ENCODE results near the gene WASHC2A. TPM values are rescaled to one million over a fixed set of nuclear protein-coding genes. Genes with fewer than 3 reads are reported as not detected.
"Not testable (repeated sequence)": the region's sequence is repeated elsewhere in the genome, so short reads cannot be mapped to it uniquely, and the experiment has no call there.

Gene WASHC2A
- total RNA-seq, 3 donors from 2014 or later, result 40.1 to 52.5 (median 41.3) TPM

DNA sequence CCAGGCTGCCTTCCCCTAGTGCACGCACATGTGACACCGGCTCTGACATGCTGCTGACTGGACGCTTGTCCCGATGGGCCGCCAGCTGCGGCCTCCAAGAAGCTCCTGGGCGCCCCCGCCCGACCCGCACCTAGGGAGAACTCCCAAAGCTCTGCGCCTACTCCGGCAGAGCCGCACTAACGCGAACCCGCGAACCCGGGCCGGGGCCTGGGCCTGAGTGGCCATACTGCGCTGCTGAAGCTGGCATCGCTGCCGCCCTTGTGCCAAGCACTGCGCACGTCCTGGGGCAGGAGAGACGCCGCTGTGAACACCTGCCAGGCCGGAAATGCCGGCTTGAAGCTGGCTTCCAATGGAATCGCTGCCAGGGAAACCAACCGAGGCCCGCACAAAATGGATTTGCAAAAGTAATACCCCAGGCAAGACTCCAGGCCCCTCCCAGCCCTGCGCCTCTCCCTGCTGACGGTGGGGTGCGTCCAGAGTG lies 85.1 kb downstream of the WASHC2A start:
- DNase-seq (ENCODE audit: low spot score in 2 of 2), result no peak
- Histone ChIP-seq H3K9me3 (no peaks in the 10 kb centered on the region), H3K36me3 (no peaks in the 10 kb centered on the region), H3K4me1 (no peaks in the 10 kb centered on the region), H3K27ac (no peak overlapping the region), H3K27me3 (no peaks in the 10 kb centered on the region), H3K4me3 (peak overlapping the region in 2 of 3 donors; percentile 20 to 49)
- intact Hi-C loops (cut with DNase I; ENCODE audit: low total_unique reads), result no loop called here
- TF ChIP-seq POLR2AphosphoS5 (IDR thresholded peaks at IDR 0.05) (no peak), POLR2A (IDR thresholded peaks at IDR 0.05) (no peak)
- TF ChIP-seq, protein P1, sequence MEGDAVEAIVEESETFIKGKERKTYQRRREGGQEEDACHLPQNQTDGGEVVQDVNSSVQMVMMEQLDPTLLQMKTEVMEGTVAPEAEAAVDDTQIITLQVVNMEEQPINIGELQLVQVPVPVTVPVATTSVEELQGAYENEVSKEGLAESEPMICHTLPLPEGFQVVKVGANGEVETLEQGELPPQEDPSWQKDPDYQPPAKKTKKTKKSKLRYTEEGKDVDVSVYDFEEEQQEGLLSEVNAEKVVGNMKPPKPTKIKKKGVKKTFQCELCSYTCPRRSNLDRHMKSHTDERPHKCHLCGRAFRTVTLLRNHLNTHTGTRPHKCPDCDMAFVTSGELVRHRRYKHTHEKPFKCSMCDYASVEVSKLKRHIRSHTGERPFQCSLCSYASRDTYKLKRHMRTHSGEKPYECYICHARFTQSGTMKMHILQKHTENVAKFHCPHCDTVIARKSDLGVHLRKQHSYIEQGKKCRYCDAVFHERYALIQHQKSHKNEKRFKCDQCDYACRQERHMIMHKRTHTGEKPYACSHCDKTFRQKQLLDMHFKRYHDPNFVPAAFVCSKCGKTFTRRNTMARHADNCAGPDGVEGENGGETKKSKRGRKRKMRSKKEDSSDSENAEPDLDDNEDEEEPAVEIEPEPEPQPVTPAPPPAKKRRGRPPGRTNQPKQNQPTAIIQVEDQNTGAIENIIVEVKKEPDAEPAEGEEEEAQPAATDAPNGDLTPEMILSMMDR (IDR thresholded peaks at IDR 0.05), result no peak

DNA sequence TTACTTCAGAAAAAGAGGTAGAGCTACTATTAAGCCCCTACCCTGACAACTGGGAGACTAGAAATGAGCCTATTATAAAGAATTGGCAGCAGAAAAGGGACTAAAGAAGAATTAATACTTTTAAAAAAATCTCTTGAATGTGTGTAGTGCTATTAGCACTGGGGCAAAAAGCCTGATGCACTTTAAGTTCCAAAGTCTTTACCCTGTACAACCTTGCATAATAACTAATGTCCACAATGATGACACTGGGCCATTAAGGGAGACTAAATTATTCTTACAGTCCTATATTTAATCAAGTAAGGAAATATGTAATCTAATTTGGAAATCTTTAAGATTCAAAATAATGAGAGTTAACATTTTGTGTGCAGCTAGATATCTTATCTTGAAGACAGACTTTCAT lies 90.1 kb downstream of the WASHC2A start:
- DNase-seq (ENCODE audit: low spot score in 2 of 2); H3K27ac ChIP-seq; H3K9me3 ChIP-seq; H3K4me3 ChIP-seq; H3K4me1 ChIP-seq; H3K36me3 ChIP-seq; H3K27me3 ChIP-seq; intact Hi-C loops (cut with DNase I; ENCODE audit: low total_unique reads): not testable (repeated sequence)

DNA sequence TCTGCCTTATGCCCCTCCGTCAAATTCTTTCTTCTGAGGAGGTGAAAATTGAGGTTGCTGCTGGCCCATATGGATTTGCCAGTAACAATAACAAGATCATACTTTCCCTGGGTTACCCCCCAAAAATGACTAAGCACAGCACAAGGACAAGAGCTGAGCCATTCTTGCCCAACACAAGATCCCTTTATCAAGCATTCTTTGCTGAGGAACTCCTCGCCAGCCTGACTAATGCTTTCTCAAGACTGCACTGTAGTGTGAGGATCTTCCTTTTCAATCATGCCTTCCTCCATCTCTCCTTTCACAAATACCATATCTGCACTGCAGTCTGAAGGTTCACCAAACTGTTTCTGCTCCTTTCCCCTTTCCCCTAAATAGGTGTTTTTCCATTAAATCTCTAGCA lies 92.1 kb downstream of the WASHC2A start:
- intact Hi-C loops (cut with DNase I; ENCODE audit: low total_unique reads); H3K27me3 ChIP-seq; H3K36me3 ChIP-seq; H3K4me3 ChIP-seq; DNase-seq (ENCODE audit: low spot score in 2 of 2); H3K27ac ChIP-seq; H3K9me3 ChIP-seq; H3K4me1 ChIP-seq: not testable (repeated sequence)

DNA sequence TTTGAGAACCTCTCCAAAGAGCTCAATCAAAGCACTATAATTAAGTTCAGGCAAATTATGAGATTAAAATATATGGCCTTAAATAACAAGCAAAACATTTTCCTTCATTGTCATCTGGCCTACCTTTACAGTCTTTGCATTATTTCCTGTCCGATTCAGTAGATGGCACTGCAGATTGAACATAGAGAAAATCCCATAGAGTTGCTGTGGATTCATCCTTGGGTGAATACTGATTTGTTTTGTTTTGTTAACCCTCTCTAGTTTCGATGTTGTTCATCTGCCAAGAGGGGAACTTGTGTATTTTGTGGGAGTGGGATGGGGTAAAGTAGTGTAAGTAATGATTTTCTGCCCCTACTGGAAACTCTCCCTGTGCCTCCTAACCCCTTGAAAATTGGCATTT lies 97.3 kb downstream of the WASHC2A start:
- H3K9me3 ChIP-seq; H3K27ac ChIP-seq; H3K4me3 ChIP-seq; H3K27me3 ChIP-seq; DNase-seq (ENCODE audit: low spot score in 2 of 2); H3K4me1 ChIP-seq; intact Hi-C loops (cut with DNase I; ENCODE audit: low total_unique reads); H3K36me3 ChIP-seq: not testable (repeated sequence)

DNA sequence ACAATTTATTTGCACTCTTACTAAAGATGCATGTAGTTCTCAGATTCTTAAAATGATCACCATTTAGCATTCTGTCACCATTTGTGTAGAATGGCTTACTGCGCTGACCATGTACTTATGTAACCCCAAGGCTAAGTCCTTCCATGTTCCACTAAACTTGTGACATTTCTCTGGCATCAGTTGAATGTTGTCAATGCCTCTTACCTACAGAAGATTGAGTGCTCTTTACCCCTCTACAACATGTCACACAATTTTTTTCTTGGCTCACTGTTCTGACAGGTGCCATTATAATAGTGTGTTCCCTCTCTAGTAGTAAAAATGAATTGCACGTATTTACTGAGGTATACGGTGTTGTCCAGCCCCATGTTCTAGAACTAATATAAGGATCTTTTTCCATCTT lies 100.1 kb downstream of the WASHC2A start:
- H3K4me3 ChIP-seq; DNase-seq (ENCODE audit: low spot score in 2 of 2); intact Hi-C loops (cut with DNase I; ENCODE audit: low total_unique reads); H3K9me3 ChIP-seq; H3K36me3 ChIP-seq; H3K27me3 ChIP-seq; H3K4me1 ChIP-seq; H3K27ac ChIP-seq: not testable (repeated sequence)

DNA sequence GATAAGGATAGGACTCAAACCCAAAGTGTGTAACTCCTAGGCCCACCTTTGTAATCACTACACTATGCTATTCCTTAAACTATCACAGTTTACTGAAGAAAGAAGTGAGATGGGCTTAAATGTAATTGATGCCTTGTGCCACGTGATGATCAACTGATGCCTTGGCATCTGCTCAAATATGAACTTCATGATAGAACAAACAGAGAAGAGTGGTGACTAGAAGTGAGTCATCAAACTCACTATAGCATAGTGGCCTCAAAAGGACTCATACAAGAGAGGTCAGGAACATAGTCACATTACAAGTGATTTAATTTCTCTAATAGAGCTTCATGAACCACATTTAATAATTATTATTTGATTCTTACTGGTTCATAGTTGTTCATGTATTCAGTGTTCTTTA lies 101.8 kb downstream of the WASHC2A start:
- H3K9me3 ChIP-seq; H3K4me3 ChIP-seq; H3K4me1 ChIP-seq; H3K27ac ChIP-seq; H3K36me3 ChIP-seq; intact Hi-C loops (cut with DNase I; ENCODE audit: low total_unique reads); H3K27me3 ChIP-seq; DNase-seq (ENCODE audit: low spot score in 2 of 2): not testable (repeated sequence)

DNA sequence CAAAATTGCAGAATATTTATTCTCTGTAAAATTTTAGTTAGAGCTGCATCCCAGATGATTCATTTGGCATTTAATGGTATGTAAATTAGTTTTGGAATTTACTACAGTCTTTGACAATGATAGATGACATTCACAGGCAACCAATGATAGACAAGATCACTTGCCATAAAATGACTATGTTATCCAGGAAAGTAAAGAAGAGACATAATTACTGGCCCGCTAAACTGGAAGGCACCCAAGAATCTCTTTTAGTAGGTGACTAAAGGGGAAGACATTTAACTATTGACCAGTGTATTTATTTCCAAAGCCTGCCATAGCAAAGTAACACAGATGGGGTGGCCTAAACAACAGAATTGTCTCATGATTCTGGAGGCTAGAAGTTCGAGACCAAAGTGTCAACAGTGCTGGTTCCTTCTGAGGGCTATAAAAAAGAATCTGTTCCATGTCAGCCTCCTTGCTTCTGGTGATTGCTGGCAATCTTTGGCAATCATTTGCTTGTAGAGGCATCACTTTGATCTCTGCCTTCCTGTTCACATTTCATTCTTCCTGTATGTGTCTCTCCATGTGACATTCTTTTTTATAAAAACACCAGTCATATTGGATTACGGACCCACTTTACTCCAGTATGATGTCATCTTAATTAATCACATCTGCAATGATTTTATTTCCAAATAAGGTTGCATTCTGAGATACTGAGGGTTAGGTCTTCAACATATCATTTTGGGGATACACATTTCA lies 107.2 kb downstream of the WASHC2A start:
- H3K4me3 ChIP-seq; H3K27ac ChIP-seq; DNase-seq (ENCODE audit: low spot score in 2 of 2); H3K4me1 ChIP-seq; H3K9me3 ChIP-seq; intact Hi-C loops (cut with DNase I; ENCODE audit: low total_unique reads); H3K27me3 ChIP-seq; H3K36me3 ChIP-seq: not testable (repeated sequence)

Other genes starting within 250 kb of the WASHC2A start
- 10 to 100 TPM; 24.3 to 45.4 (median 31.5) TPM for gene PARG, start 125.9 kb upstream of the WASHC2A start, total RNA-seq
- 10 to 100 TPM; 15.0 to 29.7 (median 24.6) TPM for gene TIMM23B, start 125.9 kb upstream of the WASHC2A start, total RNA-seq
- gene AGAP6, start 79.5 kb upstream of the WASHC2A start, total RNA-seq, result 10 to 100 TPM; 12.8 to 29.8 (median 26.8) TPM
- under 1 TPM; 0.32 to 0.59 (median 0.33) TPM for gene ASAH2, start 183.6 kb downstream of the WASHC2A start, total RNA-seq

Measured in breast epithelium (tissue), 4 donors.